Vagina (tissue), 2 donors: Measurements from ENCODE around the gene APOBEC3B.

ENCODE experiments used
- POLR2A ChIP-seq, 2 donors: fragments of 450-650 bp; IDR thresholded peaks; one replicate each; pipeline ENCODE4 v1.6.1; 2017; ENCODE audit warnings: antibody characterized with exemption in 2 of 2, mild to moderate bottlenecking in 2 of 2, moderate library complexity in 2 of 2
- POLR2AphosphoS5 ChIP-seq, 2 donors: sonication (generic); formaldehyde crosslinking; IDR thresholded peaks; one replicate each; pipeline ENCODE4 v1.9.0; 2017; ENCODE audit warnings: antibody characterized with exemption in 2 of 2, mild to moderate bottlenecking in 2 of 2, low read depth in 1 of 2; ENCODE audit not compliant: insufficient read depth in 1 of 2
- TF ChIP-seq, protein P1 (sequence below), 3 experiments: fragments of 450-650 bp in 2 of 3; fragments of 200-600 bp in 1 of 3; sonication (generic) in 1 of 3; IDR thresholded peaks; one replicate each; pipeline ENCODE4 v1.5.1; 2017 to 2019; ENCODE audit warnings: antibody characterized with exemption in 3 of 3, mild to moderate bottlenecking in 2 of 3, moderate library complexity in 2 of 3

DNA sequence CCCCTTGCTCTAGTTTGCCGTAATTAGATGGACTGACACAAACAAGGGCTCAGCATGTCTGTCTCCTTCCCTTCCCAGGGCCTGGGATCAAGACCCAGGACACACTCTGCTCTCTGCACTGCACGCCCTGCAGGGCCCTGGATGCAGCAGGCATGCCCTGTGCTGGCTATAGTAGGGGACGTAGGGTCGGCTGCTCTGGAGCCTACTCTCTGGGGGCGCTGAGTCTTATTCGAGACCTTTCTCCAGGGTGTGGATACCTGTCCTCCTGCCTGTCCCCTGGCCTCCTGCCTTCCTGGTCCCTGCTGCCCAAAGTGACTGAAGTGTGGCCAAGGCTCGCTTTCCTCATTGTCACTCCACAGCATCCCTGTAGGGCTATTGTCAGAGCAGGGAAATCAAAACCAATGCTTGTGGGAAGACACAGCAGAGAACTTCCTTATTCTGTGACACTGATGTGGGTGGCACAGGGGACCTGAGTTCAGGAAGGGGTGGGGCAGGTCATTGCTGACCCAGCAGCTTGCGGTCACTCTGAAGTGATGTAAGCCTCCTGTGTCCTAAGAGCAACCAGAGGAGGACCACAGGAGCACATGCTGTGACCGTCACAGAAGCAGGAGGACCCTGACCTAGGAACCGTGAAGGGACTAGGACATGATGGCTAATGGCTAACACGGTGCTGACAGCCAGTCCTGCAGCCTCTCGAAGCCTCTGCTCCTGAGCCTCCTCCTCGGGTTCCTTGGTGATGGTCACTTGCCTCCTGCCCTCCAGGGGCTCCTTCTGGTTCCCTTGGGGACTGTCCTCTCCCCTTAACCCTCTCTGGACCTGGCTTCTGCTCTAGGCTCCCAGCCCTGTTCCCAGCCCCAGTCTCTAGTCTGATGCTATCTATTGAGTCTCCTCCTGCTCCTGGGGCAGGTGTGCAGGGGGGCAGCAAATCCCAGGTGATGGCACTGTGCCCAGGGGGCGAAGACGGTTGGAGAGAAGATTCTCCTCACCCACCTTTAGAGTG is 14.4 kb upstream of the APOBEC3B start:
- TF ChIP-seq, protein P1, sequence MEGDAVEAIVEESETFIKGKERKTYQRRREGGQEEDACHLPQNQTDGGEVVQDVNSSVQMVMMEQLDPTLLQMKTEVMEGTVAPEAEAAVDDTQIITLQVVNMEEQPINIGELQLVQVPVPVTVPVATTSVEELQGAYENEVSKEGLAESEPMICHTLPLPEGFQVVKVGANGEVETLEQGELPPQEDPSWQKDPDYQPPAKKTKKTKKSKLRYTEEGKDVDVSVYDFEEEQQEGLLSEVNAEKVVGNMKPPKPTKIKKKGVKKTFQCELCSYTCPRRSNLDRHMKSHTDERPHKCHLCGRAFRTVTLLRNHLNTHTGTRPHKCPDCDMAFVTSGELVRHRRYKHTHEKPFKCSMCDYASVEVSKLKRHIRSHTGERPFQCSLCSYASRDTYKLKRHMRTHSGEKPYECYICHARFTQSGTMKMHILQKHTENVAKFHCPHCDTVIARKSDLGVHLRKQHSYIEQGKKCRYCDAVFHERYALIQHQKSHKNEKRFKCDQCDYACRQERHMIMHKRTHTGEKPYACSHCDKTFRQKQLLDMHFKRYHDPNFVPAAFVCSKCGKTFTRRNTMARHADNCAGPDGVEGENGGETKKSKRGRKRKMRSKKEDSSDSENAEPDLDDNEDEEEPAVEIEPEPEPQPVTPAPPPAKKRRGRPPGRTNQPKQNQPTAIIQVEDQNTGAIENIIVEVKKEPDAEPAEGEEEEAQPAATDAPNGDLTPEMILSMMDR (IDR thresholded peaks at IDR 0.05): no peak
- TF ChIP-seq POLR2A (IDR thresholded peaks at IDR 0.05) (no peak), POLR2AphosphoS5 (IDR thresholded peaks at IDR 0.05; ENCODE audit: insufficient read depth in 1 of 2, low read depth in 1 of 2) (no peak)
